Pericardium fibroblast (primary cell): ENCODE measurements around the gene SYN1. TPM values are rescaled to one million over a fixed set of nuclear protein-coding genes. Genes with fewer than 3 reads are reported as not detected.

Experiments used
- total RNA-seq: library from RNA; depleted of rRNA; stranded (reverse); fragments of >200 nt; gene quantifications from 2 replicates; pipeline ENCODE4 v1.2.3, GENCODE V29; 2015

SYN1 gene
- total RNA-seq: 0.34 and 1.2 TPM in 2 replicates

DNA sequence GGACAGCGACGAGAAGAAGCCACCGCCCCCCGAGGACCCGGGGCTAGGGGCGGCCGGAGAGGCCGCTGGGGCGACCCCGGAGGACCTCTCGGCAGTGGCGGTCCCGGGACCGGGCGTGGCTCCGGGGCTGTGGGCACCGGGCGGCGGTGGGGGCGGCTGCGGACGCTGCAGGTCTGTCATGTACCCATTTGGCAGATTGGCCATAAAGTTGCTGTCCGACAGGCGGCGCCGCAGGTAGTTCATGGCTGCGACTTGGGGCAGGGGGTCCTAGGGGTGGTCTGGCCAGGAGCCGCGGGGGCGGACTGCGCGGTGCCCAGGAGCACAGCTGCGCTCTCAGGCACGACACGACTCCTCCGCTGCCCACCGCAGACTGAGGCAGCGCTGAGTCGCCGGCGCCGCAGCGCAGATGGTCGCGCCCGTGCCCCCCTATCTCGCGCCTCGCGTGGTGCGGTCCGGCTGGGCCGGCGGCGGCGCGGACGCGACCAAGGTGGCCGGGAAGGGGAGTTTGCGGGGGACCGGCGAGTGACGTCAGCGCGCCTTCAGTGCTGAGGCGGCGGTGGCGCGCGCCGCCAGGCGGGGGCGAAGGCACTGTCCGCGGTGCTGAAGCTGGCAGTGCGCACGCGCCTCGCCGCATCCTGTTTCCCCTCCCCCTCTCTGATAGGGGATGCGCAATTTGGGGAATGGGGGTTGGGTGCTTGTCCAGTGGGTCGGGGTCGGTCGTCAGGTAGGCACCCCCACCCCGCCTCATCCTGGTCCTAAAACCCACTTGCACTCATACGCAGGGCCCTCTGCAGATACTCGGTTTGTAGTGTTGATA, at the start of gene SYN1:
SYN1 (minus strand) TSS at position 372 of the 817 bp plus-strand sequence; CDS start at position 243, 129 bp downstream.

DNA sequence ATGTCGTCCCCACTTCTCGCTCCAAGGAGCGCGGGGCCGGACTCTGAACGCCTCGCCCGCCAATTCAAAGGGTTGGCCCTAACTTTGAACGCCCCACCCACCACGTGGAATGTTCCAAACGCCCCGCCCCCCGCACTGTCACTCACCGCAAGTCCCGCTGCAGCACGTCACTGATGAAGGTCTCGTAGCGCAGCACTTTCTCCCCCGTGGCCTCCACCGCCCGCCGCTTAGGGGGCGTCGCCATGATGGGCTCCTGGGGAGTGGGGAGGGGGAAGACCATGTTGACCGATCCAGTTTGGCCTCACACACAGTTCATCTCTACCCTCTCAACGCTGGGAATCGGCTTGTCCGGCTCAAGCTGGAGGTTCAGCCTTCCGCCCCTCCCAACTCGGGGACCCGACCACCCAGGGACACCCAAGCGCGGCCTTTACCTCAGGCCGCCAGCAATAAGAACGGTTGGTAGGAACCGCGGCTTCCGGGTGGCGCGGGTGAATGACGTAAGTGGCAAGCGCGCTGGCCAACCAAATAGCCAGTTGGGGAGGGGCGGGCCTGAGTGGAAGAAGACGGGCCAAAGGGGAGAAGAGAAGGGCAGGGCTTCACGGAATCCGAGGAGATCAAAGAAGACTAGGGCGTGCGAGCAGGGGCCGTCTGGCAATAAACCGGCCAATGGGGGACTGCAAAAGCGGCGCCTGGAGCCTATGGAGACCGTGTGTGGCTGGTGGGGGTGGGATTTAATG, 39.2 kb upstream of the SYN1 start, which contains the start of gene UXT:
UXT (minus strand) TSS at position 497 of the 737 bp plus-strand sequence; CDS start at position 244, 253 bp downstream.

DNA sequence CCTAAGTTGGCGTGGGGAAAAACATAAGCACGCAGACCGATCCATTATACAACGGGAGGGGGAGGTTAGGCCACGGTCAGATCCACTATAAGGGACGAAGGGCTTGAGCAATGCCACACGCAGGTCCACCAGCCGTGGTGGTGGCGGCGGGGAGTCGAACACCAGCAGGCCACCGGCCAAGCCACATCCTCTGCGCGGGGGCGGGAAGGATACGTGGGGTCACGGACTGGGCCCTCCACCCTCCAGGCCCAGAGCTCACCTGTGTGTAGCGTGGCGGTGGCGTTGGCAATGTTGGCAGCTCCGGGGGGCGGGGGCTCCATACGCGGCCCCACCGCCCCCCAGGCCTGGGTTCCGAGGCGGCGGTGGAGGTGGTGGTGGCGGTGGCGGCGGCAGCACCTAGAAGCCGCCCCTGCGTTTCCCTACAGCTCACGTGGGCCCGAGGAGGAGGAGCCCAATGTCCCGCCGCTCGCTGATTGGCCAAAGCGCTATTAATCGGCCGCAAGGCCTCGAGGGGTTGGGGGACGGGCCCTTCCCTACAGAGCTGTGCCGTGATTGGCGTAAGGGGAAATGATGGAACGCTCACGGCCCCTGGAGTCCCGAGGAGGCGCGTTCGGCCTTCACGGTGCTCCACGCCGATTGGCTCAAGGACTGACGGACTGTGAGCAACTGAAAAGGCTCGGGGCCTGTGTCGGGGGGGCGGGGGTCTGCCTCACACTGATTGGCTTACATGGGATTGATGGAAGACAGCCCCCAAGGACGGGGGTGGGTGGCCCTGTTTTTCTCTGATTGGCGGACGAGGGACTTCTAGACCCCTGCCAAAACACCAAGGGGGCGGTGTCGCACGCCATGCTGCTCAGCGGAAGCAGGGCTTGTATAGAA, 30.7 kb upstream of the SYN1 start, which contains the start of gene ELK1:
ELK1 (minus strand) TSS at position 400 of the 879 bp plus-strand sequence. CDS start 9,122 bp downstream, outside the sequence.

DNA sequence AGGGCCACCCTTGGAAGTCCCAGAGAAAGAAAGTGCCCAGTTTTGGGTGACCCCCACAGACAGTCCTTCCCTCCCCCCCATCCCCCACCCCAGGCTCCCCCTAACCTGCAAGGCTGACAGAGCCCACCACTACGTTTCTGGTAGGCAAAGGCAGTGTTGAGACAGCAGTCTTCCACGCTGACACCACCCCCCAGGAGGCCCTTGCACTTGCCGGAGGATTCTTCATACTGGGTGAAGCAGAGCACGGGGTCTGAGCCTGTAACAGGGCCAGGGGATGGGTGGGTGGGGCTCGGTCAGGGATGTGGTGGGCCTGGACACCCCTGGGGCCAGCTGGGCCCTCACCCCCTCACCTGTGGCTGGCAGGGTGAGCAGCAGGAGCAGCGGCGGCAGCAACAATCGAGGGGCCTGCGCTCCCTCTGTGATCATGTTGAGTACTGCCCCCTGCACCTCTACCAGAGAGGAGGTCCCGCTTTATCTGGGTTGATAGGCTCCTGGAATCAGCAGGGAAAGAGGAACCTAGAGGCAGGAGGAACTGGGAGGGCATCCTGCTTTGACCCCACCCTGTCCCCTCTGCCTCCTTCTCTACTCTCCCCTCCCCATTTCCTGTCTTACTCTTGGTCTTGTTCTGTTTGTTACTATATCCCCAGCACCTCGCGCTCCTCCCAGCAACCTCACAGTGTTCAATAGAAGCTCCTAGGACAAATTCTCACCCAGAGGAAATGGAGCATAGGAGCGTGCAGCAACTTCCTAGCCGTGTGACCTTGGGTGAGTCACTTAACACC, 10.0 kb upstream of the SYN1 start, which contains the start of gene CFP:
CFP (minus strand) TSS at position 512 of the 782 bp plus-strand sequence; CDS start at position 426, 86 bp downstream.

DNA sequence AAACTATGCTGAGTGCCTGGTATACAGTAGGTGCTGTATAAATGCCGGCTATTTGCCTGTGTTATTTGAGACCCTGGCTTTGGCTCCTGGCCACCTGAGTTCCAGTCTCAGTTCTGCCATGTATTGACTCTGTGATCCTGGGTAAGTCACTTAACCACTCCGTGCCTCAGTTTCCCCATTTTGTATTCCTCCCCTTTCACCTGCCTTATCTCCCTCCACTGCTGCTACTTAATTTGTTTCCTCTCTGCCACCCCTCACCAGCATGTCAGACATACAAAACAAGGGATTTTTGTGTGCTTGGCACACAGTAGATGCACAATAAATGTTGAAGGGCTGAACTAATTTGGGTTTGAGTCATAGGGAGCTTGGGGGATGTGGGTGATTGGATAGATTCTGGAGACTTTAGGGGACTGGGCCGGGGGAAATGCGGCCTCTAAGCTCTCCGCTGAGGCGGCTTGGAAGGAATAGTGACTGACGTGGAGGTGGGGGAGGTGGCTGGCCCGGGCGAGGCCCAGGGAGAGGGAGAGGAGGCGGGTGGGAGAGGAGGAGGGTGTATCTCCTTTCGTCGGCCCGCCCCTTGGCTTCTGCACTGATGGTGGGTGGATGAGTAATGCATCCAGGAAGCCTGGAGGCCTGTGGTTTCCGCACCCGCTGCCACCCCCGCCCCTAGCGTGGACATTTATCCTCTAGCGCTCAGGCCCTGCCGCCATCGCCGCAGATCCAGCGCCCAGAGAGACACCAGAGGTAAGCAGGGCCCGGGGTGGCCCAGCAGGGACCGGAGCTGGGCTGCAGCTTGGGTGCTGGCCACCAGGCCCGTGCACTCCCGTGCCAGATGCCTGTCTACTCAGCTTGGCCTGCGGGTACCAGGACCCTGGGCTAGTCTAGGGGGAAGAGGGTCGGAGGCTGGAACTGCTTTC, 37.7 kb downstream of the SYN1 start, which contains the start of gene TIMP1:
TIMP1 (plus strand) TSS at position 706 of the 917 bp plus-strand sequence. CDS start 980 bp downstream, outside the sequence.

DNA sequence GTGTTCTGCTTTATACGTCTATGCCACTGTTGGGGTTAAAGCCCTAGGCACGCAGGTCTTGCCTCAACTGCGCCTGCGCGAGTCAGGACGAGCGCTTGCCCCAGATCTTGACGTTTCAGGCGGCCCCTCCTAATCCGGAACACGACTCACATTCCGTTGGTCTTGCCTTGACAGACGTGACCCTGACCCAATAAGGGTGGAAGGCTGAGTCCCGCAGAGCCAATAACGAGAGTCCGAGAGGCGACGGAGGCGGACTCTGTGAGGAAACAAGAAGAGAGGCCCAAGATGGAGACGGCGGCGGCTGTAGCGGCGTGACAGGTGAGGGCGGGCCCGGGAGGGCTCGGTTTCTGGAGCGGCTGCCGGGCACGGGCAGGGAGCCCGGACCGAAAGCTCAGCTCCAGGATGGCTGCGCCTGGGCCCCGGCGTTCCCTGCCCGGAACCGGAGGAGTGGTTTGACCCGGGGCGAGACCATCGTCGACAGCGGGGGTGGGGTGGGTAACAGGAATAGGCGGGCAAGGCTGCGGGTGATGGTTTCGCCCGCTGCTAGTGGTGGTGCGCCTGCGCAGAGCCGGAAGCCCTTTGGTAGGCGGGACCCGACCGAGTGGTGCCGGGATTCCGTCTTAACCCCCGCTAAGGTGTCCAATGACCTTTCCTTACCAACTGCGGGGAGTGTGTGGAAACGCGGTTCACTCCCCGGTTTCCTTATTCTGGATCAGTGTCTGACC, 58.6 kb downstream of the SYN1 start, which contains the start of gene ARAF:
ARAF (plus strand) TSS at position 272 of the 725 bp plus-strand sequence. CDS start 1,763 bp downstream, outside the sequence.

Other genes starting within 250 kb of the SYN1 start
- gene ZNF157, start 249.3 kb downstream of the SYN1 start, total RNA-seq: not detected in 2 replicates
- gene ZNF41, start 136.6 kb downstream of the SYN1 start, total RNA-seq: 2.6 and 4.6 TPM in 2 replicates
- 26.7 and 42.5 TPM in 2 replicates for gene ARAF, start 58.7 kb downstream of the SYN1 start, total RNA-seq
- gene TIMP1, start 37.4 kb downstream of the SYN1 start, total RNA-seq: 611 and 1,853 TPM in 2 replicates
- gene CFP, start 10.1 kb upstream of the SYN1 start, total RNA-seq: 0.17 and 0.70 TPM in 2 replicates
- 37.3 and 40.4 TPM in 2 replicates for gene ELK1, start 30.7 kb upstream of the SYN1 start, total RNA-seq
- 120 and 143 TPM in 2 replicates for gene UXT, start 39.3 kb upstream of the SYN1 start, total RNA-seq
- 1.6 and 1.9 TPM in 2 replicates for gene ZNF81, start 217.0 kb upstream of the SYN1 start, total RNA-seq